Femur (tissue), 1 donor: Measurements from ENCODE around the gene CLCNKA.
"Not testable (repeated sequence)": the region's sequence is repeated elsewhere in the genome, so short reads cannot be mapped to it uniquely, and the experiment has no call there.

Source experiments
- DNase-seq: peaks from one replicate; pipeline ENCODE4 v3.0.0-alpha.2; 2017

CLCNKA gene

DNA sequence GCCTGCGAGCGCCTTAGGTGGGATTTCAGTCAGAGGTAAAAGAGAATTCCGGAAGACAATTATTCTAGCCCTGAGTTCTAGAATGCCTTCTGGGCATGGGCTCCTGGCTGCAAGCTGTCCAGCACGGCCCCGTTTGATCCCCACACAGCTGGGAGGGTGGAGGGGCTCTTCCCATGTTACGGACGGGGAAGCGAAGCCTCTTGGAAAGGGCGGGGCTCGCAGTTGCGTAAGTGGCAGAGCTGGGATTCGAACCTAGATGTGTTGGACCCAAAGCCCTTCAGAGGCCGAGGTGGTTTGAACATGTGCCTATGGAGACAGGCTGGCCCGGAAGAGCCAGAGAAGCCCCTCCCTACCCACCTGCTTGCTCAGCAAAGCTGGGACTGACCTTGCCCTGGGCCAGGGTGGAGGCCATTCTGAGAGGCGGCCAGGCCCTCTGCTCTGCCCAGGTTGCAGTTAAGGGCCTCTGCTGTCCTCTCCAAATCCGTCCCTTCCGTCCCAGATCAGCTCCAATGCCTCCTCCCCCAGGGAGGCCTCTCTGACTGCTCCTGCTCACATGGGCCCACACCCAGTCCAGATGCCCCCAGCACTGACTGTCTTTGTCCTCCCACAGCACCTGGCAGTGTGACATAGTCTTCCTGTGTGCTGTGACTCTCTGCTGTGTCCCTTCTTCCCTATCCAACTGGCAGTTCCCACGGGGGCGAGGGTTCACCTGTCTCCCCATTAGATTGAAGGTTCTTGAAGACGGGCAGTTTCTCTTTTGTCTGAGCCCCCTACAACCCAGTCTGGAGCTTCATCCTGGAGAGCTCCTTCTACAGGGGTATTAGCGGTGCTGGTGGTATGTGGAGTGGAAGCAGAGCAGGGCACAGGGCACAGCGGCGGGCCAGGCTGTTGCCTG lies 2.8 kb upstream of the CLCNKA start:
- DNase-seq, result no peak

DNA sequence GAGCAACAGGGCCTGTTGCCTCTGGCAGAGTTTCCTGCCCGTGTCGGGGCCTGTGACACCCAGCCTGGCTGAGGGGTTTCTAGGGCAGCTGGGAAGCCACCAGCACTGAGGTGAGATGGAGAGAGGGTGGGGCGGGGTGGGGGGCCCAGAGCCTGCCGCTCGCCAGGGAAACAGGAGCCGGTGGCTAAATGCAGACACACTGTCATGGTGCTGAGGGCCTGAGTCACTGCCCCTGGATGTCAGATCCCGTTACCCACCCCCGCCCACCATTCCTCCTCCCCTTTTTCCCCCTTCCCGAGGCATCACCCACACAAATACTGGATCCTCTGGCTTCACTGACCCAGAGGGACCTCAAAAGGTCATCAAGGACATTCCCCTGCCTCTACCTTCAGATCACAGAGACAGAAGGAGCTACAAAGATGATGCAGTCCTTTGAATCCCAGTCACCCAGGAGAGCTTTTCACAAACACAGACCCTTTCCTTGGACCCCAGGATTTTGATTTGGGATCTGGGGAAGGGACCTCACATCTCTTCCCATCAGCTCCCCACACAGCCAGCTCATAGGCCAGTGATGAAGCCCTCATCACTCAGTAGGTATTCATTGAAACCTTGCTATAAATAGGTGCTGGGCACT lies 2.1 kb upstream of the CLCNKA start:
- DNase-seq, result peak; percentile 77

DNA sequence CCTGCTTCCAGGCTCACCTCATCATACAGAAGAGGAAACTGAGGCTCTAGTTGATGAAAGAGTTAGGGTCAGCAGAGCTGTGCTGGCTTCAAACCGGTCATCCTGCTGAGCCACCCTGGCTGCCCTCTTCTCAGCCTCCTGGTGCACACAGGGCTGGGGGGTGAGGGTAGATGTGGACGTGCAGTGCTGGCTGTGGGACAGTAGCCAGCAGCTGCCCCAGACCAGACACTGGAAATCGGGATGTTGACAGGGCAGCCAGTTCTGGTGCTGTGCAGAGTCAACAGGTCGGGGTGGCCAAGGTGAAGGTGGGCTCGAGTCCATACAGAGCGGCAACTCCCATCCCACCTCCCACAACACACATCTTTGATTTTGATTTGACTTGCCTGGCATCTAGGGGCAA lies 1.5 kb upstream of the CLCNKA start:
- DNase-seq, result no peak

DNA sequence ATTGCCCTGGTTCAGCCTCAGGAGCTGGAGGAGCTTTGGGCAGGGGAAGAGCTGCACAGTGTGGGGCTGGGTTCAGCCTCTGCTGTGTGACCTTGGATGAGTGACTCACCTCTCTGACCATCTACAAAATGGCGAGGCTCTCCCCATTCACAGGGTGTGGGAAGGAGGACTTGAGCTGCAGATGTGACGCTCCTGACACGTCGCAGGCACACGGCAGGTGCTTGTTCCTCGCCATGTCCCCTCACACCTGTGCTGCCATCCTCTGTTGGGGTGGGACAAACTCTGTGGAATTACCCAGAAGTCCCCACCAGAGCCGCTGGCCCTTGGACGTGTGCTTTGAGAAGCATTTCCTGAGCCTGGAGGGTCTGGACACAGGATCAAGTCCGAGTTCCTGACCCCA lies 958 bp upstream of the CLCNKA start:
- DNase-seq, result not testable (repeated sequence)

DNA sequence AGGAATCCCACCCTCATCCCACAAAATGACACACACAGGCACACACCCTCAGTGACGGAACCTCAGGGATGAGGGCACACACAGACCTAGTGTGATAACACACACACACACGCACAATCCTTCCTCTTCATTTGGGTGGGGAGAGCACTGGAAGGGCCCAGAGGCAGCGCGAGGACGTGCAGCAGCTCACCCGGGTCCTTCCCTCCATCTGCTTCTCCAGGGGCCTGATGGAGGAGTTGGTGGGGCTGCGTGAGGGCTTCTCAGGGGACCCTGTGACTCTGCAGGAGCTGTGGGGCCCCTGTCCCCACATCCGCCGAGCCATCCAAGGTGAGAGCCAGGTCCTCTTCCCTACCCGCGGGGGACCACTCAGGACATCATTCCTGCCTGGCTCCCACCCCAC lies 557 bp downstream of the CLCNKA start:
- DNase-seq, result no peak

DNA sequence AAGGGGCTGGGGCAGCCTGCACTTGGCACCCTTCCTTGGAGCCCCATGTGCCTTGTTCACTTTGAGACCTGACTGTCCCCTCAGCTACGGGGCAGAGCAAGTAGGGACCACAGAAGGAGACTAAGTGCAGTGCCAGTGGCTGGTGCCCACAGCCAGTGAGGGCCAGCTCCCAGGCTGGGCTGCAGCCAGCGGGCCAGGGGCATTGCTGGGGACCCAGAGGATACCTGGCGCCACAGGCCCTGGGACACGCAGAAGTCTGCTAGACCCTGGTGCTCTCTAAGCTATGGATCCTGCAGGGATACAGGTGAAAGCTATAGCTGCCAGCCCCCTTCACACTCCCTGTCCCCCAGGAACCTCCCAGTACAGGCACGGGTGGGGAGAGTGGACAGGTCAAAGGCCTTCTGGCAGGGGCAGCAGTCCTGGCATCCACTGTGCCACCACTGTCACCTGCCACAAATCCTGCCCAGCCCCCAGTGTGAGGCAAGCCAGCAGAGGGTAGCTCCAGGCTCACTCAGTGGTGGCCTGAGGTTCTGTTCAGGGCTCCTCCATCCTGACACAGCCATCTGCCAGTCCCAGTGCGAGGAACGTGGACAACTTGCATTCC lies 1.3 kb downstream of the CLCNKA start:
- peak; percentile 18 for DNase-seq

DNA sequence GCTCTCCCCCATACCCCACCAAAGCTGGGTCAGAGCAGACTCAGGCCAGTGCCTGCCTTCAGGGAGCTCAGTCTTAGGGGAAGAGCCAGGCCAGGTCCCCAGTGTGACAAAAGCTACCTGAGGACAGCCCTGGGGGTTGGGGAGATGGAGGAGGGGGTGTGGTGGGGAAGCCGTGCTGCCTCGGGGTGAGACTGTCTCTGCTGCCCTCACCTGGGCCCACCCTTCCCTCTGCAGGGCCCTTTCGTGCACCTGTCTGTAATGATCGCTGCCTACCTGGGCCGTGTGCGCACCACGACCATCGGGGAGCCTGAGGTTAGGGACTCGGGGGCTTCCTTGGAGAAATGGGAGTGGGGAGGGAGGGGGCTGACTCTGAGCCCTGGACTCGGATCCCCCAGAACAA lies 4.5 kb downstream of the CLCNKA start:
- DNase-seq, result not testable (repeated sequence)

DNA sequence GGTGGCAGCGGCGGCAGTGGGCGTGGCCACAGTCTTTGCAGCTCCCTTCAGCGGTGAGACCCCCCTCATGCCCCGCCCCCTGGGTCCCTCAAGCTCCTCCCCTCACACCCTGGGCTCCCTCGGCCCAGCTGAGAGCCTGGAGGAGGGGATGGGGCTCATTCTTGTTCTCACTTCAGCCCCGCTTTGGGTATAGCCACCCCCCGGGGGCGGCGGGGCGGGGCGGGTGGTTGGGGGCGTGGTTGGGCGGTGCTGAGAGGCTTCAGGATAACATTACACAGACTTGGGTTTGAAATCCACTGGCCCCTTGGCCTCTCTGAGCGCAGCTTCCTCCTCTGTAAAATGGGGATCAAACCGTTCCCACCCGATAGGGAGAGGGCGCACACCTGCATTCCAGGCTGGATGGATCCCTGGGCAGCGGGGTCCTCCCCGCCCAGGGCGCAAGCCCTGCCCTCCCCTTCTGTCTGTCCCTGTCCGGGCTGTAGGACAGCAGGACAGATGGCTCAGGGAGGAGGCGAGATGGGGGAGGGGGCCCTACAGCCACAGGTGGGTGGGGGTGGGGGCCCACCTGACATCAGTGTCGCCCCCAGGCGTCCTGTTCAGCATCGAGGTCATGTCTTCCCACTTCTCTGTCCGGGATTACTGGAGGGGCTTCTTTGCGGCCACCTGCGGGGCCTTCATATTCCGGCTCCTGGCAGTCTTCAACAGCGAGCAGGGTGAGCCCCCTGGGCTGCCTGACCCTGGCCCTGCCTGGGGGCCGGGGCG lies 5.1 kb downstream of the CLCNKA start:
- no peak for DNase-seq

DNA sequence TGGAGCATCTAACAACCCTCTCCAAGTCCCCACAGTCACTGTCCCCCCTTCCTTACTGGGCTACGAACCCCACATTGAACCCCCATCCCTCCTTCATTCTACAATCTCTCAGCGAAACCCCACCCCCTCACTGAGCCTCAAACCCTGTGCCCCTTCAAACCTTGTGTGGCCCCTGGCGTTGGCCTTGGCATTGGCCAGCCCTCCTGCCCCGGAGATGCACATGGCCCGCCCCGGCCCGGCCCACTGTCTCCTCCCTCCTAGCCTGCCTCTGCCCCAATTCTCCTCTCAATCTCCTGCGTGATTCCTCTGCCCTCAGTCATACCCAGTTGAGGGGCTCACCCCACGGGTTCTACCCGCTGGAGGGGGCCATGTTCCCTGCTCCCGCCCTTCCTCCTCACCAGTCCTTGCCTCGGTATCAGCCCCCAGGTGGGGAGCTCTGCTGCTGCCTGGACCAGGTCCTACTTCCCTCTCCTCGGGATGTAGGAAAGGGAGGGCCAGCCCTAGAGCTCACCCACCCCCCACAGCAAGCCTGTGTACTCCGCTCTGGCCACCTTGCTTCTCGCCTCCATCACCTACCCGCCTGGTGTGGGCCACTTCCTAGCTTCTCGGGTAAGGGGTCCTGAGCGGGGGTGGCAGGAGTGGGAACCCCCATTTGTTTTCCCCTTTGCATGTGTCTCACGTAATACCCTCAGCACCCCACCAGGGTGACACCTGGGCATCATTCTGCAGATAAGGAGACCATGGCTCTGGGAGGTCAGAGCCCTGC lies 6.6 kb downstream of the CLCNKA start:
- no peak for DNase-seq

DNA sequence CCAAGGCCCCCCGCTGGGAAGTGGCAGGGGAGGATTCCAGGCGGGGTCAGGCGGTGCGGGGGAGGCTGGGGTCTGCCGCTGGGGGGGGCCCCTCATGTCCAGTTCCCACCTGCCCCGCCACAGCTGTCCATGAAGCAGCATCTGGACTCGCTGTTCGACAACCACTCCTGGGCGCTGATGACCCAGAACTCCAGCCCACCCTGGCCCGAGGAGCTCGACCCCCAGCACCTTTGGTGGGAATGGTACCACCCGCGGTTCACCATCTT lies 7.1 kb downstream of the CLCNKA start:
- DNase-seq, result not testable (repeated sequence)

DNA sequence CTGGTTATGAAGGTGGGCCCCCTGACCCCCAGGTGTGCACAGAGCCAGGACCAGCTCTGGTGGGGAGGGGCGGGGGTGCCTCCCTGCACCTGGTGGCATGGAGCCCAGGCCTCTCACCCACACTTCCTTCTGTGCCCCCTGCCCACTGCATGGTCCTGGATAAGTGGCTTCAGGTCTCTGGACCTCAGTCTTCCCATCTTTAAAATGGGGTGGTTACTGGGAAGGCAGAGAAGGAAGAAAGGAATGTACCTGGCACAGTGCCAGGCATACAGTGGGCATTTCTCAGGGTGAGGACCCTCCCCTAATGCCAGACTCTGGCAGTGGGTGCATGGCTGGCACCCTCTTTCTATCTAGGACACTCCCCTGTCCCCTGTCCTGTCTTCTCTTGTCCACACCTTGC lies 7.5 kb downstream of the CLCNKA start:
- DNase-seq, result no peak

DNA sequence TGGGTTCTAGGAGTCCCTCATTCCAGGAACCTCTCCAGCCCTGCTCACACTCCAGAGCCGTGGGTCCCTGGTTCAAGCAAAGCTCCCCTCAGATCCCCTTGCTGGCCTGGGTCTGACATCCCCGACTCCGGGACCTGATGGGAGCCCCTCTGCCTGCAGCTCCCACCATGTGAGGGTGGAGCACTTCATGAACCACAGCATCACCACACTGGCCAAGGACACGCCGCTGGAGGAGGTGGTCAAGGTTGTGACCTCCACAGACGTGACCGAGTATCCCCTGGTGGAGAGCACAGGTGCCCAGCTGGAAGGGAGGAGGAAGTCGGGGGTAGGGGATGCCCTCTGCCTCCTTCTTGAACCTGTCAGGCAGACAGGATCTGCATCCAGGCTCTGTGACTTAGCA lies 9.7 kb downstream of the CLCNKA start:
- no peak for DNase-seq

DNA sequence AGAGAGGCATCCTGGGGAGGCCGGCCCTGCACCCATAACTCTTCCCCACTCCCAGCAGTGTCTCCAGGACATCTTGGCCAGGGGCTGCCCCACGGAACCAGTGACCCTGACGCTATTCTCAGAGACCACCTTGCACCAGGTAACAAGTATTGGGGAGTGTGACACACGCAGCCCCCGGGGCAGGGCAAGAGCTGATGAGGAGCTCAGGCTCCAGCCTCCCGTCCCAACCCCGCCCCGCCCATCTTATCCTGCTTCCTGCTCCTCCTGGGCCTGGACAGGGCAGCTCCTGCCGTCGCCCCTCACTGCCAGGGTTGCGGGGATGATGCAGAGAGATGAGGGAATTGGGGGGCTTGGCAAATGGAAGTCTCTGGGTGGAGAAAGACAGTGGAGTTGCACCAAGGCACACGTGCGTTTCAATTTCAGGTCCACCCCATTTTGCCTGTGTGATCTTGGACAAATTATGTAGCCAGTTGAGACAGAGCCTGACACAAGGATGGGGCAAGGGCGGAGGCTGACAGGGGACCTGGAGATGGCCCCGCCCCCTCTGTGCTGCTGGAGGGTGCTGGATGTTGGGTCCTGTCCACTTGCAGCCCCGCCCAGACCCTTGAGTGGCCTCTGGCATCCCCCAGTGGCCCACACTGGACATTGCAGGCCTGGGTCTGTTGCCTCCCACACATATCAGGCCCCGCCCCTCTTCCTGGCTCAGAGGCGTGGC lies 10.7 kb downstream of the CLCNKA start:
- peak; percentile 89 for DNase-seq

DNA sequence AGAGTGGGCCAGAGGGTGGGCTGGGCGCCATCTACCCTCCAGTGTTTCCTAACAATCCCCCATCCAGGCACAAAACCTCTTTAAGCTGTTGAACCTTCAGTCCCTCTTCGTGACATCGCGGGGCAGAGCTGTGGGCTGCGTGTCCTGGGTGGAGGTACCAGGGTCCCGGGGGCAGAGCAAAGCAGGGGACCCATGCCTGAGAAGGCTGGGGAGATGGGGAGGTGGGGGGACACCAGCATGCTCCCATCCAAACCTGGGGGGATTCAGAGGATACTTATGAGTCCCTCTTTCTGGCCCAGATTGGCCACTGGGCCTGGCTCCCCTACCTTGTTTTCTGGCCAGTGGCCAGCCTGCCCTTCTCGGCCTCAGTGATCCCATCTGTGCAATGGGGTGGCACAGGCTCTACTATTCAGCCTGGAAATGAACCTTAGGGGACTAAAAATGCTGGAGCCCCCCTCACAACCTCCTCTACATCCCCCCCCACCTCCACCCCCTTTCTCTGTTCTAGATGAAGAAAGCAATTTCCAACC lies 11.3 kb downstream of the CLCNKA start:
- not testable (repeated sequence) for DNase-seq

DNA sequence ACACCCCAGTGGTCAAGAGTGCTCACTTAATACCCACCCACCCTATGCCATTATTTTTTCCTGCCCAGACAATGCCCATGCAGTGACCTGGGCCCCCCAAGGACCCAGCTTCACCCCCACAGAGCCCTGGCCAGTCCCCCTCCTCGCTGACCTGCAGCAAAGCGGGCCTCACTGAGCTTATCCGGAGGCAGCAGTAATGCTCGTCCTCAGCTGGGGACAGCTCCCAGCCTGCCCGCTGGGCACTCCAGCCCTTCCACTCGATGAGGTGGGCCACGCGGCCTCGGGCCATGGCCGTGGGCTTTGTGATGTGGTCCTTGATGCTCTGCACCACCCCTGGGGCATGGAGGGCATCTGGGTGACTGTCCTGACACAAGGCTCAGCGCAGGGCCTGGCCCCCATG lies 14.6 kb downstream of the CLCNKA start:
- not testable (repeated sequence) for DNase-seq

DNA sequence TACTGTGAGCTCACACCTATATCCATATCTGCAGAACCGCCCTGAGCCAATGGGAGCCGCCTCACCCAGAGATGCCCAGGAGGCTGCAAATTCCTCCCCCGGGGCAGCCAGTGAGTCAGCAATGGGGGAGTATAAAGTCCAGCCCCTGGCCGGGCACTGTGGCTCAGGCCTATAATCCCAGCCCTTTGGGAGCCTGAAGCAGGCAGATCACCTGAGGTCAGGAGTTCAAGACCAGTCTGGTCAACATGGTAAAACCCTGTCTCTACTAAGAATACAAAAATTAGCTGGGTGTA lies 16.7 kb downstream of the CLCNKA start:
- DNase-seq, result no peak

DNA sequence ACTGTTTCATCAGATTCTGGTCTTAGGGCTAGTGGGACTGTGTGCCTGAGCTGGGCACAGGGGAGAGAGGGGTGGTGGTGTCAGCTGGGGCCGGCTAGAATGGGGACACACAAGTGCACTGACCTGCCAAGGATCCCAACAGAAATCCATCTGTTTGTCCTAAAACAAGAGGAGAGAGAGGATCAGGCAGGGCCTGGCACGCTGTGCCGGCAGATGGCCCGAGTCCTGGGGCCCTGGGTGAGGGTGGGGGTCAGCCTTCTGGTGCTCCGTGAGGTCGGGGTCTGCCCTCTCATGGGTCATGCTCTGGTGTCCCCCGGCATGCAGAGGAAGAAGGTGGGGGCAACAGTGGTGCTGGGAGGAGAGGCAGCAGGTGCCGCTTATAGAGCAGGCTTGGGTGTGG lies 18.0 kb downstream of the CLCNKA start:
- DNase-seq, result not testable (repeated sequence)

DNA sequence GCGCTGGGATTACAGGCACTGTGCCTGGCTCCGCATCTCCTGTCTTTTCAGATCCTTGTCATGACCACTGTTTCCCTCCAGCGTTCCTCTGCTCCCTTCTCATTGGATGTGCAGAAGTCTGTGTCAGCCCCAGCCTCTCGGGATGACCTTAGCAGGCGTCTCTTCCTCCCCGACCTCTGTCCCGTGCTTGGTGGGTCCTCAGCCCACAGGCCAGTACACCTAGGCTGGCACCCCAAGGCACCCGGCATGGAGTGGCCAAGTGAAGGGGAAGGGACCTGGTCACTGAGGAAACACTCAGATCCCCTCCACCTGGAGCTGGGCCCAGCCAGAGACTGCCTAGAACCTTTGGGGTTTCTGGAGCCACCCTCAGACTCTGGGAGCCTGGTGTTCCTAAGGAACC lies 19.4 kb downstream of the CLCNKA start:
- DNase-seq, result no peak

DNA sequence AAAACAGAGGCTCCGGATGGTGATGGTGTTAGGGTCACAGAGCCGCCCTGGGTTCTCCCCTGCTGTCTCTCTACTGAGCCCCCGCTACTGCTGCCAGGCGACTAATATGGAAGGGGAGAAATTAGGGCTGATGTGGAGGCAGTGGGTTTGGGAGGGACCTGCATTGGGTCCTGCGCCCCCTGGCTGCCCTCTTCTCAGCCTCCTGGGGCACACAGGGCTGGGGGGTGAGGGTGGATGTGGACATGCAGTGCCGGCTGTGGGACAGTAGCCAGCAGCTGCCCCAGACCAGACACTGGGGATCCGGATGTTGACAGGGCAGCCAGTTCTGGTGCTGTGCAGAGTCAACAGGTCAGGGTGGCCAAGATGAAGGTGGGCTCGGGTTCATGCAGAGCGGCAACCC lies 20.3 kb downstream of the CLCNKA start:
- no peak for DNase-seq

DNA sequence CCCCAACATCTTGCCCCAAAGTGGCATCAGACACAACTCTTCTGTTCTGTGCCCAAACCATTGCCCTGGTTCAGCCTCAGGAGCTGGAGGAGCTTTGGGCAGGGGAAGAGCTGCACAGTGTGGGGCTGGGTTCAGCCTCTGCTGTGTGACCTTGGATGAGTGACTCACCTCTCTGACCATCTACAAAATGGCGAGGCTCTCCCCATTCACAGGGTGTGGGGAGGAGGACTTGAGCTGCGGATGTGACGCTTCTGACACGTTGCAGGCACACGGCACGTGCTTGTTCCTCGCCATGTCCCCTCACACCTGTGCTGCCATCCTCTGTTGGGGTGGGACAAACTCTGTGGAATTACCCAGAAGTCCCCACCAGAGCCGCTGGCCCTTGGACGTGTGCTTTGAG lies 20.8 kb downstream of the CLCNKA start:
- not testable (repeated sequence) for DNase-seq

DNA sequence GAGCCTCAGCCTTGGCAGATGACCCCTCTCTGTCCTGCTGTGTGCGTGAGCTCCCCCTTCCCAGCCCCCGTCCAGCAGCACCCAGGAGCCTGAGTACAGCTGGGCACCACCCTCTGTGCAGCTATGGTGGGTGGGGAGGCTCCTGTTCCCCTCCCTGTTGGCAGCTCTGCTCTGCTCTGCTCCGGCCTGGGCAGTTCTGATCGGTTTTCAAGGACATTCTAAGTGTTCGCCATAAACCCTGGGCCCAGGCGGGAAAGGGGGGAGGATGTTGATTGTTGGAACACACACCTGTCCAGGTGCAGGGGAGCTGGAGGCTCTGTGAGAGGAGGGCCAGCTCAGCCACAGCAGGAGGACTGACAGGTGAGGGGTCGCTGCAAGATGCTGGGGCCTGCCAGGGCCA lies 21.7 kb downstream of the CLCNKA start, which contains the start of gene CLCNKB:
Gene CLCNKB (plus strand): TSS at position 262 of the 400 bp plus-strand sequence. CDS start 711 bp downstream, outside the sequence.
- DNase-seq, result no peak

DNA sequence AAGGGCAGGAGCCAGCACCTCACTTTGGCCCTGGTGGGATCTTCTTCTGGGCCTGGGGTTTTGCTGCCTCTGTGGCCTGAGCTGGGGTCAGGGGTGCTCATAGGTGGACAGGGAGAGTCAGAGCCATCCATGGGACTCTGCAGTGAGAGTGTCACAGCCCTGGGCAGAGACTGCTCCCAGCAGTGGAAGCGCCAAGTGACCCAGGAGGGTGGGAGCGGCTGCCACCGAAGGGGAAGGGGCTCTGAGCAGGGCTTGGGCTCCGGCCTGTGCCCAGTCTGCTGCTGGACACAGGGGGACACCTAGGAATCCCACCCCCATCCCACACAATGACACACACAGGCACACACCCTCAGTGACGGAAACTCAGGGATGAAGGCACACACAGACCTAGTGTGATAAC lies 22.1 kb downstream of the CLCNKA start:
- DNase-seq, result no peak
